GM23338 (cell line): ENCODE results near the gene ZNF697. TPM values are rescaled to one million over a fixed set of nuclear protein-coding genes. Genes with fewer than 3 reads are reported as not detected.

Source experiments
- ATAC-seq: fragments of 200-7000 bp; cut with Tn5 transposase; 3 replicates; pipeline ENCODE4 v1.9.1; 2020
- DNase-seq: peaks from one replicate; pipeline ENCODE4 v3.0.0-alpha.2; 2015; ENCODE audit warnings: low spot score
- H2AFZ ChIP-seq: fragments of 200-600 bp; sonication (generic); 2 replicates; pipeline ENCODE4 v1.8.0; 2016; ENCODE audit warnings: antibody characterized with exemption, mild to moderate bottlenecking, moderate library complexity
- H3F3A ChIP-seq: fragments of 200-600 bp; sonication (generic); replicated peaks from 2 replicates; pipeline ENCODE4 v1.8.0; 2017; ENCODE audit warnings: antibody characterized with exemption, mixed run types, low read depth
- H3K27ac ChIP-seq: fragments of 200-600 bp; sonication (generic); 2 replicates; pipeline ENCODE4 v1.6.1; 2016; ENCODE audit warnings: low read depth
- H3K27me3 ChIP-seq: fragments of 200-600 bp; sonication (generic); 2 replicates; pipeline ENCODE4 v1.8.0; 2016; ENCODE audit warnings: mild to moderate bottlenecking, mixed run types, moderate library complexity; ENCODE audit not compliant: insufficient read depth
- H3K36me3 ChIP-seq: fragments of 200-600 bp; sonication (generic); 2 replicates; pipeline ENCODE4 v1.8.0; 2016; ENCODE audit warnings: mild to moderate bottlenecking; ENCODE audit not compliant: insufficient read depth
- H3K4me1 ChIP-seq: fragments of 200-600 bp; sonication (generic); 2 replicates; pipeline ENCODE4 v1.8.0; 2016; ENCODE audit warnings: mild to moderate bottlenecking, moderate library complexity; ENCODE audit not compliant: insufficient read depth
- H3K4me2 ChIP-seq: fragments of 200-600 bp; sonication (generic); 2 replicates; pipeline ENCODE4 v1.7.1; 2017; ENCODE audit warnings: mixed run types
- H3K4me3 ChIP-seq: fragments of 200-600 bp; sonication (generic); 2 replicates; pipeline ENCODE4 v1.6.1; 2016; ENCODE audit warnings: mixed run types
- H3K79me2 ChIP-seq: fragments of 200-600 bp; sonication (generic); replicated peaks from 2 replicates; pipeline ENCODE4 v1.8.0; 2017; ENCODE audit warnings: mild to moderate bottlenecking; ENCODE audit not compliant: insufficient read depth
- H3K9me2 ChIP-seq: fragments of 200-600 bp; sonication (generic); 2 replicates; pipeline ENCODE4 v1.8.0; 2017; ENCODE audit not compliant: insufficient read depth
- H4K20me1 ChIP-seq: fragments of 200-600 bp; sonication (generic); replicated peaks from 2 replicates; pipeline ENCODE4 v1.8.0; 2017; ENCODE audit warnings: mild to moderate bottlenecking; ENCODE audit not compliant: insufficient read depth
- H3K27ac Mint-ChIP-seq: 2 replicates; pipeline ENCODE4 v1.8.0; 2020; ENCODE audit warnings: inconsistent platforms, mild to moderate bottlenecking, moderate library complexity, mixed read lengths
- H3K27me3 Mint-ChIP-seq: 3 replicates; pipeline ENCODE4 v1.8.0; 2022; ENCODE audit warnings: low read depth, mild to moderate bottlenecking, moderate library complexity, mixed read lengths, inconsistent platforms; ENCODE audit not compliant: insufficient read depth, poor library complexity
- H3K36me3 Mint-ChIP-seq: 3 replicates; pipeline ENCODE4 v1.8.0; 2021; ENCODE audit warnings: low read depth, mild to moderate bottlenecking, inconsistent platforms, moderate library complexity, mixed read lengths
- H3K4me1 Mint-ChIP-seq: 3 replicates; pipeline ENCODE4 v1.8.0; 2020; ENCODE audit warnings: mild to moderate bottlenecking, inconsistent platforms, mixed read lengths
- H3K4me3 Mint-ChIP-seq: 3 replicates; pipeline ENCODE4 v1.8.0; 2021; ENCODE audit warnings: moderate library complexity, mild to moderate bottlenecking, inconsistent platforms, mixed read lengths
- H3K9me3 Mint-ChIP-seq: 3 replicates; pipeline ENCODE4 v1.8.0; 2020; ENCODE audit warnings: moderate library complexity, mild to moderate bottlenecking, inconsistent platforms, mixed read lengths
- CREB1 ChIP-seq: fragments of 250-450 bp; sonication (Bioruptor Pico); IDR thresholded peaks from 2 replicates; pipeline ENCODE4 v1.5.0; 2020; ENCODE audit warnings: low read depth, mild to moderate bottlenecking, moderate library complexity
- CTCF ChIP-seq, 2 experiments: fragments of 200-600 bp in 1 of 2; sonication (generic) in 1 of 2; conservative IDR thresholded peaks; 2 replicates each; pipeline versions ENCODE4 v1.5.1 to v1.6.1; 2016 to 2017; ENCODE audit warnings: antibody characterized with exemption in 2 of 2, low read depth in 2 of 2, mild to moderate bottlenecking in 2 of 2, moderate library complexity in 1 of 2
- EZH2 ChIP-seq: fragments of 200-600 bp; sonication (generic); IDR thresholded peaks from one replicate; pipeline ENCODE4 v1.8.0; 2017; ENCODE audit warnings: antibody characterized with exemption, mild to moderate bottlenecking, low read depth; ENCODE audit not compliant: unreplicated experiment
- EZH2phosphoT487 ChIP-seq: fragments of 200-600 bp; sonication (generic); IDR thresholded peaks from one replicate; pipeline ENCODE4 v1.8.1; 2018; ENCODE audit warnings: antibody characterized with exemption; ENCODE audit not compliant: unreplicated experiment
- JUNB ChIP-seq: IDR thresholded peaks from one replicate; pipeline ENCODE4 v1.6.1; 2016; ENCODE audit warnings: antibody characterized with exemption; ENCODE audit not compliant: unreplicated experiment
- NANOG ChIP-seq: IDR thresholded peaks from 2 replicates; pipeline ENCODE4 v1.6.1; 2016; ENCODE audit warnings: antibody characterized with exemption, borderline replicate concordance
- POLR2AphosphoS5 ChIP-seq: IDR thresholded peaks from 2 replicates; pipeline ENCODE4 v1.6.1; 2016; ENCODE audit warnings: antibody characterized with exemption, low read depth
- STAT1 ChIP-seq: IDR thresholded peaks from one replicate; pipeline ENCODE4 v1.6.1; 2016; ENCODE audit warnings: antibody characterized with exemption; ENCODE audit not compliant: unreplicated experiment
- ZNF114 ChIP-seq: fragments of 250-450 bp; sonication (Bioruptor Pico); IDR thresholded peaks from 2 replicates; pipeline ENCODE4 v1.5.0; 2020; ENCODE audit warnings: mild to moderate bottlenecking, moderate library complexity
- ZNF331 ChIP-seq: fragments of 250-450 bp; sonication (Bioruptor Pico); IDR thresholded peaks from 2 replicates; pipeline ENCODE4 v1.5.0; 2020; ENCODE audit warnings: low read depth, mild to moderate bottlenecking, moderate library complexity
- polyA plus RNA-seq: library from polyadenylated mRNA; unstranded; fragments of >200 nt; fragmentation: Nextera tagmentation; extraction: Ambion mirVana; gene quantifications from 2 replicates; pipeline ENCODE4 v1.2.1, GENCODE V29; 2016
- total RNA-seq: library from RNA; depleted of rRNA; stranded (reverse); fragments of >200 nt; shearing (Covaris generic); gene quantifications from 2 replicates; pipeline ENCODE4 v1.2.3, GENCODE V29; 2014
- TF ChIP-seq, protein P1 (sequence below): fragments of 250-450 bp; sonication (Bioruptor Pico); IDR thresholded peaks from 2 replicates; pipeline ENCODE4 v1.5.0; 2020; ENCODE audit warnings: mild to moderate bottlenecking, moderate library complexity
- TF ChIP-seq, protein P2 (sequence below): IDR thresholded peaks from one replicate; pipeline ENCODE4 v1.6.1; 2018; ENCODE audit warnings: antibody characterized with exemption; ENCODE audit not compliant: unreplicated experiment
- TF ChIP-seq, protein P3 (sequence below): IDR thresholded peaks from 2 replicates; pipeline ENCODE4 v1.6.1; 2016; ENCODE audit warnings: antibody characterized with exemption

The ZNF697 gene
- total and polyA plus RNA-seq, 2 experiments from 2014 or later, result 5.4 to 32.0 TPM

DNA sequence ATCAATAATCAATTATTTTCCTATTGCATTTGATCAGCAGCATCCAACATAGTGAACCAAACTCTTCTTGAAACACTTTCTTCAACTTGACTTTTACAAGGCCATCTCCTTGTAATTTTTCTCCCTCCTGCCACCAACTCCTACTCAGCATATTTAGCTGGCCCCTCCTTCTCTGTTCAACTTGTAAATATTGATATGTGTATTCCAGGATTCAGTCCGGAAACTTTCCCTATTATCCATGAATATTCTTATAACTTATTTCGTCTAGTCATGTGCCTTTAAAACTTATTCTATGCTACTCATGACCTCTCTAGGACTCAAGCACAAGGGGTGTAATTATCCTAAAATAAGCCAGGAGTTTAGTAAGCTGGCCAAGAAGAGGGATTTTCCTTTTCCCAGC lies 52.9 kb downstream of the ZNF697 start:
- H3K4me3 Mint-ChIP-seq, result no peak overlapping the region
- Histone ChIP-seq H3K27ac (no peak overlapping the region), H3K4me2 (no peak overlapping the region), H2AFZ (no peak overlapping the region), H3K4me3 (no peak overlapping the region), H4K20me1 (no peaks in the 10 kb centered on the region), H3K9me2 (peaks cover 12% of the 10 kb centered on the region; the same call in 1 of the 2 replicates), H3K27me3 (no peaks in the 10 kb centered on the region), H3K4me1 (no peaks in the 10 kb centered on the region), H3K79me2 (no peaks in the 10 kb centered on the region), H3K36me3 (no peaks in the 10 kb centered on the region), H3F3A (no peaks in the 10 kb centered on the region)
- DNase-seq, result no peak
- no peaks in the 10 kb centered on the region for H3K27me3 Mint-ChIP-seq
- no peaks in the 10 kb centered on the region for H3K36me3 Mint-ChIP-seq
- no peaks in the 10 kb centered on the region for H3K9me3 Mint-ChIP-seq
- H3K27ac Mint-ChIP-seq, result no peak overlapping the region
- no peaks in the 10 kb centered on the region for H3K4me1 Mint-ChIP-seq
- no peak for TF ChIP-seq ZNF114 (CRISPR knock-in tag)
- TF ChIP-seq, protein P1, sequence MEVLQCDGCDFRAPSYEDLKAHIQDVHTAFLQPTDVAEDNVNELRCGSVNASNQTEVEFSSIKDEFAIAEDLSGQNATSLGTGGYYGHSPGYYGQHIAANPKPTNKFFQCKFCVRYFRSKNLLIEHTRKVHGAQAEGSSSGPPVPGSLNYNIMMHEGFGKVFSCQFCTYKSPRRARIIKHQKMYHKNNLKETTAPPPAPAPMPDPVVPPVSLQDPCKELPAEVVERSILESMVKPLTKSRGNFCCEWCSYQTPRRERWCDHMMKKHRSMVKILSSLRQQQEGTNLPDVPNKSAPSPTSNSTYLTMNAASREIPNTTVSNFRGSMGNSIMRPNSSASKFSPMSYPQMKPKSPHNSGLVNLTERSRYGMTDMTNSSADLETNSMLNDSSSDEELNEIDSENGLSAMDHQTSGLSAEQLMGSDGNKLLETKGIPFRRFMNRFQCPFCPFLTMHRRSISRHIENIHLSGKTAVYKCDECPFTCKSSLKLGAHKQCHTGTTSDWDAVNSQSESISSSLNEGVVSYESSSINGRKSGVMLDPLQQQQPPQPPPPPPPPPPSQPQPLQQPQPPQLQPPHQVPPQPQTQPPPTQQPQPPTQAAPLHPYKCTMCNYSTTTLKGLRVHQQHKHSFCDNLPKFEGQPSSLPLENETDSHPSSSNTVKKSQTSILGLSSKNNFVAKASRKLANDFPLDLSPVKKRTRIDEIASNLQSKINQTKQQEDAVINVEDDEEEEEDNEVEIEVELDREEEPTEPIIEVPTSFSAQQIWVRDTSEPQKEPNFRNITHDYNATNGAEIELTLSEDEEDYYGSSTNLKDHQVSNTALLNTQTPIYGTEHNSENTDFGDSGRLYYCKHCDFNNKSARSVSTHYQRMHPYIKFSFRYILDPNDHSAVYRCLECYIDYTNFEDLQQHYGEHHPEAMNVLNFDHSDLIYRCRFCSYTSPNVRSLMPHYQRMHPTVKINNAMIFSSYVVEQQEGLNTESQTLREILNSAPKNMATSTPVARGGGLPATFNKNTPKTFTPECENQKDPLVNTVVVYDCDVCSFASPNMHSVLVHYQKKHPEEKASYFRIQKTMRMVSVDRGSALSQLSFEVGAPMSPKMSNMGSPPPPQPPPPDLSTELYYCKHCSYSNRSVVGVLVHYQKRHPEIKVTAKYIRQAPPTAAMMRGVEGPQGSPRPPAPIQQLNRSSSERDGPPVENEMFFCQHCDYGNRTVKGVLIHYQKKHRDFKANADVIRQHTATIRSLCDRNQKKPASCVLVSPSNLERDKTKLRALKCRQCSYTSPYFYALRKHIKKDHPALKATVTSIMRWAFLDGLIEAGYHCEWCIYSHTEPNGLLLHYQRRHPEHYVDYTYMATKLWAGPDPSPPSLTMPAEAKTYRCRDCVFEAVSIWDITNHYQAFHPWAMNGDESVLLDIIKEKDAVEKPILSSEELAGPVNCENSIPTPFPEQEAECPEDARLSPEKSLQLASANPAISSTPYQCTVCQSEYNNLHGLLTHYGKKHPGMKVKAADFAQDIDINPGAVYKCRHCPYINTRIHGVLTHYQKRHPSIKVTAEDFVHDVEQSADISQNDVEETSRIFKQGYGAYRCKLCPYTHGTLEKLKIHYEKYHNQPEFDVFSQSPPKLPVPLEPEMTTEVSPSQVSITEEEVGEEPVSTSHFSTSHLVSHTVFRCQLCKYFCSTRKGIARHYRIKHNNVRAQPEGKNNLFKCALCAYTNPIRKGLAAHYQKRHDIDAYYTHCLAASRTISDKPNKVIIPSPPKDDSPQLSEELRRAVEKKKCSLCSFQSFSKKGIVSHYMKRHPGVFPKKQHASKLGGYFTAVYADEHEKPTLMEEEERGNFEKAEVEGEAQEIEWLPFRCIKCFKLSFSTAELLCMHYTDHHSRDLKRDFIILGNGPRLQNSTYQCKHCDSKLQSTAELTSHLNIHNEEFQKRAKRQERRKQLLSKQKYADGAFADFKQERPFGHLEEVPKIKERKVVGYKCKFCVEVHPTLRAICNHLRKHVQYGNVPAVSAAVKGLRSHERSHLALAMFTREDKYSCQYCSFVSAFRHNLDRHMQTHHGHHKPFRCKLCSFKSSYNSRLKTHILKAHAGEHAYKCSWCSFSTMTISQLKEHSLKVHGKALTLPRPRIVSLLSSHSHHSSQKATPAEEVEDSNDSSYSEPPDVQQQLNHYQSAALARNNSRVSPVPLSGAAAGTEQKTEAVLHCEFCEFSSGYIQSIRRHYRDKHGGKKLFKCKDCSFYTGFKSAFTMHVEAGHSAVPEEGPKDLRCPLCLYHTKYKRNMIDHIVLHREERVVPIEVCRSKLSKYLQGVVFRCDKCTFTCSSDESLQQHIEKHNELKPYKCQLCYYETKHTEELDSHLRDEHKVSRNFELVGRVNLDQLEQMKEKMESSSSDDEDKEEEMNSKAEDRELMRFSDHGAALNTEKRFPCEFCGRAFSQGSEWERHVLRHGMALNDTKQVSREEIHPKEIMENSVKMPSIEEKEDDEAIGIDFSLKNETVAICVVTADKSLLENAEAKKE (CRISPR knock-in tag), result no peak
- no peak for TF ChIP-seq EZH2
- no peak for TF ChIP-seq EZH2phosphoT487
- TF ChIP-seq CREB1 (CRISPR knock-in tag), result no peak
- TF ChIP-seq ZNF331 (CRISPR knock-in tag), result no peak
- TF ChIP-seq NANOG, result no peak
- no peak for TF ChIP-seq JUNB
- no peak for TF ChIP-seq CTCF (conservative IDR thresholded peaks at IDR 0.05; ENCODE audit: low read depth in 2 of 2)
- TF ChIP-seq, protein P2, sequence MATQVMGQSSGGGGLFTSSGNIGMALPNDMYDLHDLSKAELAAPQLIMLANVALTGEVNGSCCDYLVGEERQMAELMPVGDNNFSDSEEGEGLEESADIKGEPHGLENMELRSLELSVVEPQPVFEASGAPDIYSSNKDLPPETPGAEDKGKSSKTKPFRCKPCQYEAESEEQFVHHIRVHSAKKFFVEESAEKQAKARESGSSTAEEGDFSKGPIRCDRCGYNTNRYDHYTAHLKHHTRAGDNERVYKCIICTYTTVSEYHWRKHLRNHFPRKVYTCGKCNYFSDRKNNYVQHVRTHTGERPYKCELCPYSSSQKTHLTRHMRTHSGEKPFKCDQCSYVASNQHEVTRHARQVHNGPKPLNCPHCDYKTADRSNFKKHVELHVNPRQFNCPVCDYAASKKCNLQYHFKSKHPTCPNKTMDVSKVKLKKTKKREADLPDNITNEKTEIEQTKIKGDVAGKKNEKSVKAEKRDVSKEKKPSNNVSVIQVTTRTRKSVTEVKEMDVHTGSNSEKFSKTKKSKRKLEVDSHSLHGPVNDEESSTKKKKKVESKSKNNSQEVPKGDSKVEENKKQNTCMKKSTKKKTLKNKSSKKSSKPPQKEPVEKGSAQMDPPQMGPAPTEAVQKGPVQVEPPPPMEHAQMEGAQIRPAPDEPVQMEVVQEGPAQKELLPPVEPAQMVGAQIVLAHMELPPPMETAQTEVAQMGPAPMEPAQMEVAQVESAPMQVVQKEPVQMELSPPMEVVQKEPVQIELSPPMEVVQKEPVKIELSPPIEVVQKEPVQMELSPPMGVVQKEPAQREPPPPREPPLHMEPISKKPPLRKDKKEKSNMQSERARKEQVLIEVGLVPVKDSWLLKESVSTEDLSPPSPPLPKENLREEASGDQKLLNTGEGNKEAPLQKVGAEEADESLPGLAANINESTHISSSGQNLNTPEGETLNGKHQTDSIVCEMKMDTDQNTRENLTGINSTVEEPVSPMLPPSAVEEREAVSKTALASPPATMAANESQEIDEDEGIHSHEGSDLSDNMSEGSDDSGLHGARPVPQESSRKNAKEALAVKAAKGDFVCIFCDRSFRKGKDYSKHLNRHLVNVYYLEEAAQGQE, result no peak
- TF ChIP-seq, protein P3, sequence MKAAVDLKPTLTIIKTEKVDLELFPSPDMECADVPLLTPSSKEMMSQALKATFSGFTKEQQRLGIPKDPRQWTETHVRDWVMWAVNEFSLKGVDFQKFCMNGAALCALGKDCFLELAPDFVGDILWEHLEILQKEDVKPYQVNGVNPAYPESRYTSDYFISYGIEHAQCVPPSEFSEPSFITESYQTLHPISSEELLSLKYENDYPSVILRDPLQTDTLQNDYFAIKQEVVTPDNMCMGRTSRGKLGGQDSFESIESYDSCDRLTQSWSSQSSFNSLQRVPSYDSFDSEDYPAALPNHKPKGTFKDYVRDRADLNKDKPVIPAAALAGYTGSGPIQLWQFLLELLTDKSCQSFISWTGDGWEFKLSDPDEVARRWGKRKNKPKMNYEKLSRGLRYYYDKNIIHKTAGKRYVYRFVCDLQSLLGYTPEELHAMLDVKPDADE, result no peak
- TF ChIP-seq POLR2AphosphoS5, result no peak
- TF ChIP-seq STAT1, result no peak
- no peak for ATAC-seq
